HS-27A (cell line): ENCODE results near the gene ATG3.
"Not testable (repeated sequence)": the region's sequence is repeated elsewhere in the genome, so short reads cannot be mapped to it uniquely, and the experiment has no call there.

ENCODE experiments used
- DNase-seq: peaks from one replicate; pipeline ENCODE4 v3.0.0-alpha.2; 2012; ENCODE audit warnings: low read depth, missing footprints

The ATG3 gene

GRCh38 chr3:112497897-112498548 lies 63.7 kb downstream of the ATG3 start:
- DNase-seq = no peak

GRCh38 chr3:112496366-112497067 lies 65.2 kb downstream of the ATG3 start:
- no peak for DNase-seq

- not testable (repeated sequence) for DNase-seq
Observed at GRCh38 chr3:112494448-112494767, 67.4 kb downstream of the ATG3 start.

GRCh38 chr3:112492124-112492523 lies 69.6 kb downstream of the ATG3 start:
- no peak for DNase-seq

GRCh38 chr3:112491373-112491772 lies 70.4 kb downstream of the ATG3 start:
- DNase-seq = no peak

- no peak for DNase-seq
Observed at GRCh38 chr3:112489674-112490479, 71.9 kb downstream of the ATG3 start.

- peak; percentile 22 for DNase-seq
Observed at GRCh38 chr3:112486811-112487505, 74.8 kb downstream of the ATG3 start.

GRCh38 chr3:112484352-112484751 lies 77.4 kb downstream of the ATG3 start:
- no peak for DNase-seq

- DNase-seq = no peak
Observed at GRCh38 chr3:112482675-112483074, 79.1 kb downstream of the ATG3 start.
